HG02973 (cell line): ENCODE results near the gene PCDH9.
"Not testable (repeated sequence)": the region's sequence is repeated elsewhere in the genome, so short reads cannot be mapped to it uniquely, and the experiment has no call there.

ENCODE experiments used
- ATAC-seq: cut with Tn5 transposase; IDR thresholded peaks from one replicate; pipeline ENCODE4 v1.9.1; 2021; ENCODE audit warnings: moderate library complexity; ENCODE audit not compliant: unreplicated experiment

PCDH9 gene

DNA sequence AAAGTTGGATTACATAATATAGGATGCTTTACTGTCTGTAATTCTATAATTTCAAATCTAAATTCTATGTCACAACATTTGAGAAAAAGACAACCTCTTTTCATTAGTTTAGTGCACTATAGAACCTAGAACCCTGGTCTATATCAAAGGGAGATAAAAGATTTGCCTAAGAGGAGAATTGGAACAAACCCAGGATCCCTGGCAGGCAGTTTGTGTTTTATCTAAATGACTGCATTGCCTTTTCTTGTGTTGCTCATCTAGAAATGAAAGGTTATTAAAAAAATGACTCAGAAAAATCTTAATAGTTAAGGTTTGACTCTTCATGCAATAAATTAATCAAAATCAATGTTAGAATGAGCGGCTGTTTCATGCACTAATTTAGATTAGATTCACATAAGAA is 96.7 kb downstream of the PCDH9 start:
- ATAC-seq: no peak

DNA sequence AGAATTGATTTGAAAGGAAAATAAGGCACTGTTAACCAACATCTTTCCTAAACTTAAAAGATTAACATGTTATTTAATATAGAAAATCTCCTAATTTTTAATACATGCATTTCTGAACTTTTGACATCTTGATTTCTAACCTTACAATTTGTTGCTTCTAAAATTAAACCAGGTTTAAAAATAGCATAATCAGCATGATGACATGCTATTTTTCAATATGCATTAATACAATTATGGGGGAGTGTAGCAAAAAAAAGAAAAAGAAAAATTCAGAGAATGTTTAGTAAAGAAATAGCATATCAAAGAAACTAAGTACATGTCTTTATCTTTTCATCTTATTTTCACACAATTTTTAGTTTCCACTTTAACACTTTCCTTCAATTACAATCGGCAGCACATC is 98.7 kb downstream of the PCDH9 start:
- no peak for ATAC-seq

DNA sequence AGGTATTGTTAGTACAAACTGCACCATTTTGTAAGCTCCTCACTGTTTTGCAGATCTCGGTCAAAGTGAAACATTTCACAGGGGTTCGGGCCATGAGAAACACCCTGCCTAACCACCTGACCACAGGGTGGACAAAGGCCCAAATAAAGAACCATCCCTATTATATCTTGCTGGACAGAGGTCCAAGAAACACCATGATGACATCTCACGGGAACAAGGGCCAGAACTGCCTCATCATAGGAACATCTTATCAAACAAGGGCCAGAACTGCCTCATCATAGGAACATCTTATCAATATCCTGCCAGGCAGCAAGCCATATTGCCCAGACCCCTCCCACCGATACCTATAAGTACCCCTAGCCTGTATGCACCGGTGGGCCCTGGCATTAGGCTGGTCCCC is 99.7 kb downstream of the PCDH9 start:
- ATAC-seq: no peak

DNA sequence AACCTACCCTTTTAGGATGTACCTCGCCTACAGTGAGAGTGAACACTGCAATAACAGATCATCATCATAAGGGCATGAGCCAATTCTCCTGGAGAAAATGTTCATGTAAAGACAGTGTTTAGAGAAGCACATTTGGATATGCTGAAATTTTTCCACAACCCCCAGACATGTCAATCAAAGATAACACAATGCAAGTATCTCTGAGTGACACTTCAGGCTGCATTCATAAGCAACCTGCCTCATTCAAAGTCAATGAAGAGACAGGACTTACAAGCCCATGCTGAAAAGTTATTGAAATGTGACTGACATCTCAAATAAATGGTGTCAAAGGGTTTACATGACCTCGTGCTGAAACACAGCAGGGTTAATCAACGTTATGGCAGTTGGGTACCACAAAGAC is 102.0 kb downstream of the PCDH9 start:
- no peak for ATAC-seq

DNA sequence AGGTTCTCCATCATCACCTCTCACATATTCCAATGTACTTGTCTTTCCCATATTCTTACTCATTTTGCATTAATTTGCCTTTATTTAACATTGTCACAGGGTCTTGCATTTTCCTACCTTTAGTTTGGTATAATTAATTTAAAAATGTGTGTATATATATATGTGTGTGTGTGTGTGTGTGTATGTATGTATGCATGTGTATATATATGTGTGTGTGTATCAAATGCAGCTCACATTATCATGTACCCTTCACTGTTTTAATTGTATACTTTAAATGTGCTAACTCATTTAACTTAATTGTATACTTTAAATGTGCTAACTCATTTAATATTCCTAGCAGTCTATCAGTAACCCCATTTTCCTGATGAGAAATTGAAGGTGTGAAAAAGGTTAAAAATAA is 104.5 kb downstream of the PCDH9 start:
- ATAC-seq: no peak

DNA sequence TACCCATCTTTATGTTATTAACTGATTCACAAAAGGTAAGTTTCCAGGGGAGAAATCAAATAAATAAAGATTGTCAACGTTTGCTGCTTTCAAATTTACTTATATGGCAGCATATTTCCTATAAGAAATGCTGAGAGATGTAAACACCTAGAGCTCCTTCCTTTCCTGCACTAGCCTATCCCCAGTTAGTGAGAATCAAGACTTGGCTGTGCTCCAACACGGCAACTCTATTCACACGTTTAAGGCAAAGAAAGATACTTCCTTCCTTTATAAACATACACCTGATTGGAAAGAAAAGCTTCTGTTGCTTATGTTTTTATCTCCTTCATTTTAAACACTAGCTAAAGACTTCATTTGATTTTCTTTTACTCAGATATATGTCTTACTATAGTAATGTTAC is 107.0 kb downstream of the PCDH9 start:
- ATAC-seq: no peak

DNA sequence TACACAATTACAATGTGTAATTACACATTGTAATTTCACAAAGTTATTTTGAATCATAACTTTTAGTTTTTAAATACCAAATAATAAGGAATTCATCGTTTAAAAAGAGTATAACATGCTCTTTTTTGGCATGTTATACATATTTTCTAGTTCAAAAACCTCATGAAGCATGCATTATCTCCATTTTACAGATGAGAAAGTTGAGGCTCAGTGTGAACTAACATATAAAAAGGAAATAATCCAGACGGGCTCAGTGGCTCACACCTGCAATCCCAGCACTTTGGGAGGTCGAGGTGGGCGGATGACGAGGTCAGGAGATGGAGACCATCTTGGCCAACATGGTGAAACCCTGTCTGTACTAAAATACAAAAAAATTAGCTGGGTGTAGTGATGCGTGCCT is 107.9 kb downstream of the PCDH9 start:
- ATAC-seq: no peak

DNA sequence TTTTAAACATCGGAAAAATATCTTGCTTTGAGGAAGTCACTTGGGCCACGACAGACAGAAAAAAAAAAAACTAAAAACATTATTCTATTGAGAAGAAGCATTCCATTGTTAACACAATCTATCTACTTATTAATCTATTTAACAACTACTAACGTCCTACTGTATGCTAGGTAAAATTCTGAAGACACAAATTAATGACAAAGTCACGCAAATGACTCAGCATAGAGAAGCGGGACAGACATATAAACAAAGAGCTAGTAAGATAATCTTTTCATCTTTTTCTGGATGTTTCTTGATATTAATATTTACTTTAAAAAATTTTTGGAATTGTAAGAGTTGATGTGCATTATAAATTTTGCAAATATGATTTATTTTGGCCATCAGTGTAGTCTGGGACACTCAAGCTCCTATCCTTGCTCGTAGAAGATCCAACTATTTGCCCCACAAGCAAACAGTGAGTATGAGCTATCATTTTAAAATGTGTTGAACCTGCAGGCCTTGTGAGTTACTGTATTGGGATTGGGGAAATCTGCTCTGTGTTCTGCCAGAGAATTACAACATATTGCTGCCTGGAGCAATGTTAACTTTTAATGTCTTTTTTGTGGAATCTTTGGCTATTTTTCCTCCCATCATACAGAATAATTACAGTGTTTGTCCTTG is 109.1 kb downstream of the PCDH9 start:
- no peak for ATAC-seq

DNA sequence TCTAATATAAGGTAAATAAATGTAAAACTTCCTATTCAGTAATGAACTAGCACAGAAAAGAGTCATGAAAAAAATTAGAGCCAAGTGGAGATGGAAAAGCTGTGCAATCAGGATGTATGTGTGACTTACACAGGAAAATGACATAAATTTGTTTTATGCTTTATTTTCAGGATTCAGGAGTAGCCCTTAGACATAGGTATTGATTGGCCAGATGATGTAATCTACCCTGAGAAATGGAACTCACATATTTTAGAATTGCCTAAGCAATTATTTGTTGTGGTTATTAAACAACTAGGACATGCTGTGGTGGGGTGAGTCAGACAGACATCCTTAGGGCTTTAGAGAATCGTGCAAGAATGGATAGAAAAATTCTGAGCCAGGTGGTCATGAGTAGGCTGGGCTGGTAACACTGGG is 110.6 kb downstream of the PCDH9 start:
- ATAC-seq: no peak

DNA sequence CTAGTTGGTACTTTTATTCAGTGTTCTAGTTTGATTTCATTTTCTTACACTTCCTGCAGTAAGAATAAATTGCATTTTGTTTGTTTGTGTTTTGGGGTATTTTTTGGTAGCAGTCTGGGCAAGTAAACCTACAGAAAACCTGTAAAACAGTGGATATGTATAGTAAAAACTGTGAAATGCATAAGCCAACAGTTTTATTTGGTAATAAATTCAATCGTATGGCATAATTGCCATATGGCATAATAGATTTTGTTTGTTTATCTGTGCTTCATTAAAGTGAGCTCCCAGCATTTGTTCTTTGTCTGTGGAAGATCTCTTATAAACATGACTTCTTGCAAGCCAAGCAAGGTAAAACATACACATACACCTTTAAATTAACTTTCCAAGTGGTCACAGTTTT is 111.9 kb downstream of the PCDH9 start:
- no peak for ATAC-seq

DNA sequence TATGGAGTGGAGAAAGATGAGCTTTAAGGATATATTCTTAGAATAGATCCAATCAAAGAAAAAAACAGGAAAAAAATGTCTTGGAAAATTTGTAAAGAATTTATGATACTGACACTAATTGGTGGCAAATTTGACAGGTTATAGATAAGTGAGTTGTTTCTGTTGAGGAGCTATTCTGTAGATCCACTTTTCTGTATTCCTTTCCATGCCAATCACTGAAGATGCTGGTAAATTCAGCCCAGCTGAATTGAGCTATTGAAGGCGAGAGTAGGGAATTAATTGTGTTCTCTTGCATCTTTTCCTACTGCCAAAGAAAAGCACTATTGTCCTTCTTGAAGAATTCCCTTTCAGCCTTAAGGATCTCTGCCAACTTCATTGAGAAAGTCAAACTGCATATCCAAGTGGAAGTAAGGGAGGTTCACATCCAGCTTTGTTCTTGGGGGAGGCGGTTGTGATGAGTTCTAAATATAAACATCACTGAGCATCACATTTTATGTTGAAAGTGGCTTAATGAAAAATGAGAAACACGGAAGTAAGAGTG is 113.1 kb downstream of the PCDH9 start:
- no peak for ATAC-seq

DNA sequence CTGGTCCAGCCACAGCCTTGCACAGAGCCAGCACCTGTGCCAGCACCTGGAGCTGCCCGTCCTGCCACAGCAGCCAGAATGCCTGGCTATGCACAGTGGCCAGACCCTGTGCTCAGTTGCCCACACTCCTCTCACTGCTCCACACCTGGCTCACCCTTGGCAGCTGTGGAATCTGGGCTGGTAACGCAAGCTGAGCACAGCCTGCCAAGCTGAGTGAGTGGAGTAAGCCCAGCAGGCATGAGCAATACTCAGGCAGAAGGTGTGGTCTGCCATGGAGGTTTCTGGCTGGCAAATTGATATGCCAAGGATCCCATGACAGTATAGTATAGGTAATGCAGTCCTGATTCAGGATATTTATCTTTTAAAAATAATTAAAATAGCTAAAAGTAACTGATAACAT is 122.2 kb downstream of the PCDH9 start:
- no peak for ATAC-seq

DNA sequence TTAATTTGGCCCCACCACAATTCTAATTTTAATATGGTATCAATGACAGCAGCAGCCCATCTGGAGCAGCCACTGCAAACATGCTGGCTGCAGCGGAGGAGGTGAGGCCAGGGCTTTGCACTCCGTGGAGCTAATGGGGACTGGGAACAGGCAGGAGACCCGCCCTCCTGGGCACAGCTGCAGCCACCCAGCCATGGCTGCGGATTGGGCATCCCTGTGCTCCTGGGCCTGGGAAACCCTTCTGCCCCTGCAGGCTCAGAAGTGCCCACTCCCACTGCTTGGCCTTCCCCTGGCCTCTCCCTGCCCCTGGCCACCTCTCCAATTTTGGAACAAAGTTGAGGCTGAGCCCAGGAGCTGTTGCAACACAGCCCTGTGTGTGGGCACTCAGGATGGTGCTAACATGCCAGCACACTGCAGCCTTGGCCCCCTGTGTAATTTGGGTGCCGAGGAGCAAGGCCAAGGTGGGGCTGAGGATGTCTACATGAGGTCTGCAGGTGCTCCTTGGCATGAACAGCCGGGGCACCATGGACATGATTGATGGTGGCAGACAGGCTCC is 123.6 kb downstream of the PCDH9 start:
- ATAC-seq: no peak

DNA sequence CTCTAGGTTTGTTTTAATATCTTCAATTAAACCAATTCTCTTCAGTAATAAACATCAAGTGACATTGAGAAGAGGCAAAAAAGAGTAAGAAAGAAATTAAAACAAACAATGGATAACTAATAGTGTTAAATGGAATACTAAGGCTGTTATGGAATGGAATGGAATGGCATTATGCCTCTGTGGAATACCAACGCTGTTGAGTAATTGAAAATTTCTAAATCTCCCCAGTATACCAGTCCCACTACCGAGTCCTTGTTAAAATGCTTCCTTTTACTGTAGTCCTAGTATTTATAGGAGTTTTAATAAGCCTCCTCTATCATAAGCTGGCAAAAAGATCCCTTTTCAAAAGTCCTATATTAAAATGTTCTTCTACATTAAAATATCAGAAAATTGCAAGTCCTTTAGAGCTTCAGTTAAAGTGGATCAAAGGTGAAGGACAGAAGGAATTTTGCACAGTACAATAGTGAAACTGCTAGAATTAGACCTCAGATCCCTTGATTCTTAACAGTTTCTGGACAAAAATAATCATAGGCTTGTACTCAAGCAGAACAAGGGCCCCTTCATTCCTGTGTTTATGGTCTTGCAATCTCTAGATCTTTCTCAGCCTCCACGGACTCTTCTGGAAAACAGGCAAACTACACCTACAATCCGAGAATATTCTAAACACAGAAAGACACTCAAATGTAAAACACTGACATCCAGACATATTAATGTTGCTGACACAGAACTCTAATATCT is 128.2 kb downstream of the PCDH9 start:
- ATAC-seq: no peak

DNA sequence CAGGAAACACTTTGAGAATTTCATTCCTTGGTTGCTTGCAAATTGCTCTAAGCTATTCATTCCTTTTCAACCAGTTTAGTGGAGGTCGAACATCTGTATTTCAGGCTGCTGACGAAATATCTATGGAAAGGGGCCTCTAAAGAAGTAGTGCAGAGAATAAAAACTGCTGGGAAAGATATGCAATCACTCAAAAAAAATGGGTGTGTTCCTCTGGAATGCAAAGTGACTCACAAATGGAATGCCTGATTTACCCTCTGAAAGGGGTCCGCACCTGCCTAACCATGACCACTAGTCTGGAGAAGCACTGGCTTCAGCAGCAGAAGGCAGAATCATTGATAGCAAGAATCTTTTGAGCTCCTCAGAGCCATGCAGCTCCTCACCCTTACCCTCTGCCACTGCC is 129.4 kb downstream of the PCDH9 start:
- ATAC-seq: no peak

DNA sequence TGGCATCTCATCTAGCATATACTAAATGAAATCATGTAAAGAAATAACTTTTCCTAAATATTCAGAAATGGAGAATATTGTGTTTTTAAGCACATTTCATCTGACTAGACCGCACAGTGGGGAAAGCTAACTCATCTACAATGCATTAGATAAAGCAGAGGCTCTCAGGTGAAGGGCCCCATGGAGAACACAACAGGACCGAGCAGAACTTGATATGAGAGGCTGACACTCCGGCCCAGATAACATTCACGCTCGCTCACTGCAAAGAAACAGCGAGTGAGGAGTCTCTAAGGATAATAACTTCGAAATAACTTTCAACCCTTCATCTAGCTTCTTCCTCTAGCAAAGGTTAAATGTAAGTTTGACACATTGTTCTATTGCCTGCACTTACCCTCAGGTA is 130.6 kb downstream of the PCDH9 start:
- ATAC-seq: no peak

DNA sequence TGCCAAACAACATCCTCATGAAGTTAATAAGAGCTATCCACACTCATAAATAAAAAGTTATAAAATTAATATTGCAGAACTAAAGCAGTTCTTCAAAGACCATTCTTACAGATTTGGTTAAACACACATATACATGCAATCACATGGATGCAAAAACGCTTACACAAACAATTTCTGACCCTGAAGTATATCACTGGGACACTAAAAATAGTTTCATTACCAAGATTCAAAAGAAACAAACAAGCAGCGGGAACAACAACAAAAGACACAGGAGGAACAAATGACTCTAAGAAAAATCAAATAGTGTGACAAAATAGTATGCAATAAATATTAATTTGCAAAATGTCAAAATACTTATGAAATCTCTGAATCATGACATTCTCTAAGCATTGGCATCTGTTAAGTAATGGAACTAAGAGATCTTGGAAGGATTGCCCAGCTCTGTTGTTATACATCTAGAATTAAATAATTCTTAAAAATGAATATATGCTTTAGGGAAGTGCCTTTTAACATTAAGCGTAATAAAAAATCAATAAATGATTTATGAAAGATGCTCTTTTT is 132.2 kb downstream of the PCDH9 start:
- no peak for ATAC-seq

DNA sequence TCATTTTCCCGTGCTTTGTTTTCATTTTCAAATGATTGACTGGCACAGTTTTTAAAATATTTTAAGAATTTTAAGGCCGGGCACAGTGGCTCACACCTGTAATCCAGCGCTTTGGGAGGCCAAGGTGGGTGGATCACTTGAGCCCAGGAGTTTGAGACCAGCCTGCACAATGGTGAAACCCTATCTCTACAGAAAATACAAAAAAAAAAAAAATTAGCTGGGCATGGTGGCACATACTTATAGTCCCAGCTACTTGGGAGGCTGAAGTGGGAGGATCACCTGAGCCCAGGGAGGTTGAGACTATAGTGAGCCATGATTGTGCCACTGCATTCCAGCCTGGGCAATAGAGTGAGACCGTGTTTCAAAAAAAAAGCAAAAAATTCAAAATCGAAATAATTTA is 133.2 kb downstream of the PCDH9 start:
- ATAC-seq: not testable (repeated sequence)

DNA sequence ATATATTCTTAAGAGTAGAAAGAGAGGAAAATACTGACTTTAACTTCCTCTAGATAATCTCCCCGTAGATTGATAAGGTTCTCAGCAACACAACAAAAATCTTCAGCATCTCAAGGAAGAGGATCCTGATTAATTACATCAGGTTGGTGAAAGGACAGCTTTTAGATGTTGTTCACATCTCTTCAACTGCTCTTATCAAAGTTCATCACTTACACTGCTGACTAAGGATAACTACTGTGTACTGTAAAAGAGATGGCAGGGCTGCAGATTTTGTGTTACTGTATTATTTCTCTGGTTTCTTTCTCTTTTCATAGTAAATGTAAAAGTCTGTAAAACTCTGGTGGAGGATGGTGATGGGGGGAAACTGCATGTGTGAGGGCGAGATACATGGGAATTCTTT is 133.7 kb downstream of the PCDH9 start:
- no peak for ATAC-seq

DNA sequence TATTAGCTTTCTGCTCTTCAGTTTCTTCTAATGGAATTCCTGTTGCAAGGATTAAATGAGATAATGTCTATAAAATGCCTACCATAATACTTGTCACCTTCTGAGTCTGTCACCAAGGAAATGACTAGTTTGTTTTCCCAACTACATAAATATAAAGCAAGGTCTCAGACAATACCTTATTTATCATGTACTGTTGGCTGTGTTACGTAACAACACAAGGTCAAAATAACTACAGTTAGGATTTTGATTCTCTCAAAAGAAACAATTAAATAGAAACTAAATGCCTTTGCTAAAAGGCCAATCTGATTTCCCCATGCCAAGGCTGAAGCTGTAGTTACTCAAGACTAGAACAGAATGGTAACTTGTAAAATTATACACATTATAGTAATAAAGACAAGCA is 134.5 kb downstream of the PCDH9 start:
- ATAC-seq: no peak

DNA sequence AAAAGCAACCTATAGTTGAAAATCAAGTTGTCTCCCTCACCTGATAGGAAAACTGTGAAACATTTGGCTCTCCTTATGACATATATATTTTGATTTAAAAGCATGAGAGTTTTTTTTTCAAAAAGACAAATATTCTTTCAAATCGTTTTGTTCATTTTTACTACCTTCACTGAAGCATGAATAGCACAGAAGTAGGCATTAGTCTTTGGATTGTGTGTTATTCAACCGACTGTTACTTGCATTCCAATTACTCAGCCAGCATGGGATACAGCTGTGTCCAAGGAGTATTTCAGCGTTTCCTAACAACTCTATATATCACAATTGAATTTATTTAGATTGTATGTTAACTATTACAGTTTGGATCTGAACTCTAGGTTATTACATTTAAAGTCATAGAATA is 135.2 kb downstream of the PCDH9 start:
- ATAC-seq: no peak

DNA sequence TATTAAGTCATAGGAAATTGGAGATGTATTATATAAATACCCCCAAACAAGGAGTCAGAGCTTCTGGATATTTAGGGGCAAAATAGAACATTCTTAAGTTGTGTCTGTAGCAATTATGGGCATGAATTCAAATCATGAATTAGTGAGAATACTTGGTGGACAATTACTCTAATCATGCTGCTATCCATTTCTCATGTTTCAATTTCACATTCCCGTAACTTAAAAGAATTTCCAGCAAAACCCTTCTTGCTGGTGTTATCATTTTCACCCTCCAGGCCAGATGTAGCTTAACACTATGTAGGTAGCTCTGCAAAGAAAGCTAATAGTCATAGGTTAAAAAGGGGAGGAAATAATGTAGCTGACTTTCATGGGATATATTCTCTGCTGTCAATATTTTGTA is 136.1 kb downstream of the PCDH9 start:
- ATAC-seq: no peak
